ENCODE measurements around the gene ARHGAP10.

GRCh38 chr4:148089624-148090023 lies 357.7 kb downstream of the ARHGAP10 start:
- TF ChIP-seq, protein P1, sequence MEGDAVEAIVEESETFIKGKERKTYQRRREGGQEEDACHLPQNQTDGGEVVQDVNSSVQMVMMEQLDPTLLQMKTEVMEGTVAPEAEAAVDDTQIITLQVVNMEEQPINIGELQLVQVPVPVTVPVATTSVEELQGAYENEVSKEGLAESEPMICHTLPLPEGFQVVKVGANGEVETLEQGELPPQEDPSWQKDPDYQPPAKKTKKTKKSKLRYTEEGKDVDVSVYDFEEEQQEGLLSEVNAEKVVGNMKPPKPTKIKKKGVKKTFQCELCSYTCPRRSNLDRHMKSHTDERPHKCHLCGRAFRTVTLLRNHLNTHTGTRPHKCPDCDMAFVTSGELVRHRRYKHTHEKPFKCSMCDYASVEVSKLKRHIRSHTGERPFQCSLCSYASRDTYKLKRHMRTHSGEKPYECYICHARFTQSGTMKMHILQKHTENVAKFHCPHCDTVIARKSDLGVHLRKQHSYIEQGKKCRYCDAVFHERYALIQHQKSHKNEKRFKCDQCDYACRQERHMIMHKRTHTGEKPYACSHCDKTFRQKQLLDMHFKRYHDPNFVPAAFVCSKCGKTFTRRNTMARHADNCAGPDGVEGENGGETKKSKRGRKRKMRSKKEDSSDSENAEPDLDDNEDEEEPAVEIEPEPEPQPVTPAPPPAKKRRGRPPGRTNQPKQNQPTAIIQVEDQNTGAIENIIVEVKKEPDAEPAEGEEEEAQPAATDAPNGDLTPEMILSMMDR (IDR thresholded peaks at IDR 0.05 in 2 of 3, conservative IDR thresholded peaks at IDR 0.05 in 1 of 3; ENCODE audit: control insufficient read depth in 2 of 3, extremely low read depth in 1 of 3, insufficient read depth in 1 of 3, low read depth in 3 of 3, low read length in 3 of 3): no peak
- no peak for TF ChIP-seq TCF3 (IDR thresholded peaks at IDR 0.05; ENCODE audit: borderline replicate concordance, insufficient read depth, low read depth, low read length)
- TF ChIP-seq JUND (IDR thresholded peaks at IDR 0.05; ENCODE audit: low read depth, low read length): no peak
- TF ChIP-seq, protein P2, sequence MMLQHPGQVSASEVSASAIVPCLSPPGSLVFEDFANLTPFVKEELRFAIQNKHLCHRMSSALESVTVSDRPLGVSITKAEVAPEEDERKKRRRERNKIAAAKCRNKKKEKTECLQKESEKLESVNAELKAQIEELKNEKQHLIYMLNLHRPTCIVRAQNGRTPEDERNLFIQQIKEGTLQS (IDR thresholded peaks at IDR 0.05; ENCODE audit: borderline replicate concordance, extremely low read depth, low read depth, low read length): no peak
- TF ChIP-seq SIN3A (IDR thresholded peaks at IDR 0.05; ENCODE audit: low read depth, low read length): no peak
- no peak for TF ChIP-seq YY1 (IDR thresholded peaks at IDR 0.05; ENCODE audit: low read depth, low read length)

Measured in GM12878 (cell line).